HG02678 (cell line): Measurements from ENCODE around the gene HPSE2.
"Not testable (repeated sequence)": the region's sequence is repeated elsewhere in the genome, so short reads cannot be mapped to it uniquely, and the experiment has no call there.

Experiments
- ATAC-seq: cut with Tn5 transposase; IDR thresholded peaks from one replicate; pipeline ENCODE4 v1.9.1; 2021; ENCODE audit warnings: mild to moderate bottlenecking, moderate library complexity; ENCODE audit not compliant: unreplicated experiment

The HPSE2 gene

GRCh38 chr10:99235658-99236626, at the start of gene HPSE2:
Gene HPSE2 (minus strand): TSS chr10:99235852.
- no peak for ATAC-seq

DNA sequence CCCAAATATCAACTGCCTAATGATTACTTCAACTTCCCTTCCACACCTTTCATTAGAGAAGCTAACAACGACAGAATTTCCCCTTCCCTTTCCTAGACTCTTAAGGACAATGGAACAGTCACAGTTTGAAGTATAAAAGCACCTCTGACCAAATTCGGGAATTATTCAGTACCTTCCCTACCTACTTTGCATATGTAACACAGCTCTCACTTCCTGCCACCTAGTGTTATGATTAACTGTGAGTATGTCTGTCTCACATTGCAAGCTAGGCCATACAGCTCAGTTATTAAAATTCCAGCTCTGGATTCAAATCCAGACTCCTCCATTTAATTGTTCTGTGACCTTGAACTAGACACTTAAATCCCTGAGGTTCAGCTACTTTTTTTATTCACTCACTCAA, 44.8 kb upstream of the HPSE2 start:
- peak; percentile 76 for ATAC-seq

GRCh38 chr10:99279626-99280111, 44.0 kb upstream of the HPSE2 start:
- peak; percentile 28 for ATAC-seq

DNA sequence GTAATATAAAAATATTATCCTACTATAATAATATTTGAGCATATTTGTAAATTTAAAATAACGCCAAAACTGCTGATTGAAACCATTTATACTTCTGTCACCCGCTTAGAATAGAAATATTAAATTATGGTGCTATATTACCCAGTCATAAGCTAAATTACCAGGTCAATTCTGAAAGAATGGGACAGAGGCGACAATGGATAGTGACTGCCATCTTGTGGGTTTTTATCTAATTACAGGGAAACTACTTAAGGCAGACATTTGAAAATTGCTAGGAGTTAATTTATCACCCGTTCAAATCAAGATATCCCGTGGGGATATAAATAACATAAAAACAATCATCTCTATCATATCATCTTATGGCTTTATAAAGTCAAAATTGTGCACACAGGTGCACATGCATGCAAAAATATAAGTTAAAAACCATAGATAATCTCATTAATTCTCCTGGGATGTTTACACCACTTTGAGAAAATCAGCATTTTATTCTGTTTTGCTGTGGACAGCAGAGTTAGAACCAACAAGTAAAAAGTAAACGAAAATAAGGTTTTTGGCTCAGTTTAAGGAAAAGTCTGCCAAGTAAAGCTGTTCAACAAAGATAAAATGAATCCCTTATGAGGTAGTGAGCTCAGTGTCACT, 41.3 kb upstream of the HPSE2 start:
- ATAC-seq: no peak

GRCh38 chr10:99266383-99266782, 30.7 kb upstream of the HPSE2 start:
- no peak for ATAC-seq

GRCh38 chr10:99248824-99249223, 13.2 kb upstream of the HPSE2 start:
- no peak for ATAC-seq

GRCh38 chr10:99247893-99248292, 12.2 kb upstream of the HPSE2 start:
- not testable (repeated sequence) for ATAC-seq

DNA sequence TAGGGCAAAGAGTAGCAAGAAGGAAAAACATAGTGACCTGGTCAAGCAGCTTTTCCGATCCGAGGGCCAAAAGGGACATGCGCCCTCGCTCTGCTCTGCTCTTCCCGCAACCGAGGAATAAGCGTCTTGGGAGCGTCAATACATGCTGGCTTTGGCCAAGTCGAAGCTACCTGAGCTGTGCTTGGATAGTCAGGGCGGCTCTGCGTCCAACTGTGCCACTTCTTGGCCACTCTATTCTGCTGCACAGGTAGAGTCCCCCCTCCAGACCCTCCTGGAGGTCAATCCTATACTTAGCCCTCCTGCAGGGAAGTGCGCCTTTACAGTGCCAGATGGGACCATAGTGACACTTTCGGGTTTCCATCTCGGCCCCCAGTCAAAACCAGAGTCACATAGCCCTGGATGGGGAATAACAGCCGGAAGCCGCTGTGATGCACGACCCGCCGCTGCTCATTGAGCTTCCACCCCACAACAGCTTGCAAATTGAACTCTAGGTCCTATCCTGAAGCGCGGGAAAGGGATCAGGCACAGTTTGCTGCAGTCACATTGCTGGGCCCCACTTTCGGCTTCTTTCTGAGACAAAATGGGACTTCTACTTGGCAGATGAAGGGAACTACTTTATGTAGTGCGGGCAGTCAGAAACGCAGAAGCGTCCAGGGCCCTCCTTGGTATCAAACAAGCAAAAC, 1.1 kb upstream of the HPSE2 start:
- ATAC-seq: no peak

- no peak for ATAC-seq
Observed at GRCh38 chr10:99234791-99235657, 628 bp downstream of the HPSE2 start.

DNA sequence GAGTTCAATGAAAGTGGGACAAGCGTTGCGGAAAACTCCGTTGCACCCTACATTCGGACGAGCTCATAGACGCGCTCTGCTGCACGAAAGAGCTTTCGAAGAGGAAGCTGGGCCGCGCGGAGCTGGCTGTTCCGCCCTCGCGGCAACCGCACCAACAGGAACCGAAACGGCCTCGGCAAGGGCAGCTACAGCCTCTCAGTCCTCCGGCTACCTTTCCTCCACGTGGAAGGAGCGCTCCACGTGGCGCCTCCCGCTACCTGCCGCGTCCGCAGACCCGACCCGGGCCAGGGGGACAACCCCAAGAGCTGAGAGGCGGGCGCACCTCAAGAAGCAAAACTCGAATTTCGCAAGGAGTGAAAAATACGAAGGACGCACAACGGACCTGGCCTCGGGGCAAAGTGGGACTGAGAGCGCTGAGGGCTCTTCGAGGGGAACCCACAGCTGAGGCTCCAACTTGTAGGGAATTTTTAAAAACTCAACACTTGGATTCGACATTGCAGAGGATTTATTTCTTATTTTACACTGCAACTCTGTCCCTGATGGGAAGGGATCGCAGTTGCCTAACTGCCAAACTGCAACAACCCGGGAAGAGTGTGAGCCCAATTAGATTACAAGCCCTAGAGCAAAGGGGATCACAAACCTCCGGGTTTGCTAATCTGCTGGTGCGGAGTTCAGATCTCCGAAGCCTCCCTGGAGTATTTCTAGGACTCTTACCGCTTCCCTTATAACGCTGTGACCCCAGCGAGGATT, 1.4 kb downstream of the HPSE2 start:
- peak; percentile 96 for ATAC-seq

- ATAC-seq: no peak
Observed at GRCh38 chr10:99233689-99234037, 2.0 kb downstream of the HPSE2 start.

- no peak for ATAC-seq
Observed at GRCh38 chr10:99233000-99233688, 2.5 kb downstream of the HPSE2 start.

- ATAC-seq: no peak
Observed at GRCh38 chr10:99232360-99232999, 3.2 kb downstream of the HPSE2 start.

GRCh38 chr10:99224766-99225165, 10.9 kb downstream of the HPSE2 start:
- no peak for ATAC-seq

DNA sequence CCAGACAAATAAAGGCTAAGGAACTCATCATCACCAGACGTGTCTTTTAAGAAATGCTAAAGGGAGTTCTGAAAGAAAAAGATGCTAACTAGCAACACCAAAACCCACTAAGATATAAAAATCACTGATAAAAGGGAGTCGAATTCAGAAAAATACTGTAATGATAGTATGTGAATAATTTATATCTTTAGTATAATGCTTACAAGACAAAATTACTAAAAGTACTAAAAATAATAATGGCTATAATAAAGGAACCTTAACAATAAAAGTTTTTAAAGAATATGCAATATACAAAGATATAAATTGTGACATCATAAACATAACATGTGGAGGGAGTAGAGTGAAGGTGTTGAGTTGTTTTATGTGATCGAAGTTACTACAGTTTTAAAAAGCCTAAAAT, 28.3 kb downstream of the HPSE2 start:
- ATAC-seq: no peak

DNA sequence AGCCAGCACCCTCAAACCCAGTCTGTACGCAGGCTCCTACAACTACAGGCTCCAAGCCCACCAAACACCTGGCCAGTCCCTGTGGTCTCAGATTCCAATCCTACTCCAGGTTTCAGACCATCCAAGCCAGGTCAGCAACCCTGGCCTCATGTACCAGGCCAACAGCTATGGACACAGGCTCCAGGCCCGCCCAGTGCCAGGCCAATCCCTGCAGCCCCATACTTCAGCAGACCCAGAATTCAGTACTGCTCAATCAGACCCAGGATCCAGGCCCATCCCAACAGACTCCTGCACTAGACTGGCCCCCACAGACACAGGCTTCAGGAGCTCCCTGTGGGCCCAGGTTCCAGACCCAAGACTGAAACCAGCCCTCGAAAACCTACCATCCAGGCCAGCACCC, 32.3 kb downstream of the HPSE2 start:
- no peak for ATAC-seq

- no peak for ATAC-seq
Observed at GRCh38 chr10:99172950-99173349, 62.7 kb downstream of the HPSE2 start.

GRCh38 chr10:99172128-99172738, 63.4 kb downstream of the HPSE2 start:
- no peak for ATAC-seq
